GM19351 (cell line): ENCODE data around the gene CEP104.

Experiments
- ATAC-seq: cut with Tn5 transposase; IDR thresholded peaks from one replicate; pipeline ENCODE4 v1.9.1; 2021; ENCODE audit warnings: mild to moderate bottlenecking, moderate library complexity; ENCODE audit not compliant: unreplicated experiment

The CEP104 gene

DNA sequence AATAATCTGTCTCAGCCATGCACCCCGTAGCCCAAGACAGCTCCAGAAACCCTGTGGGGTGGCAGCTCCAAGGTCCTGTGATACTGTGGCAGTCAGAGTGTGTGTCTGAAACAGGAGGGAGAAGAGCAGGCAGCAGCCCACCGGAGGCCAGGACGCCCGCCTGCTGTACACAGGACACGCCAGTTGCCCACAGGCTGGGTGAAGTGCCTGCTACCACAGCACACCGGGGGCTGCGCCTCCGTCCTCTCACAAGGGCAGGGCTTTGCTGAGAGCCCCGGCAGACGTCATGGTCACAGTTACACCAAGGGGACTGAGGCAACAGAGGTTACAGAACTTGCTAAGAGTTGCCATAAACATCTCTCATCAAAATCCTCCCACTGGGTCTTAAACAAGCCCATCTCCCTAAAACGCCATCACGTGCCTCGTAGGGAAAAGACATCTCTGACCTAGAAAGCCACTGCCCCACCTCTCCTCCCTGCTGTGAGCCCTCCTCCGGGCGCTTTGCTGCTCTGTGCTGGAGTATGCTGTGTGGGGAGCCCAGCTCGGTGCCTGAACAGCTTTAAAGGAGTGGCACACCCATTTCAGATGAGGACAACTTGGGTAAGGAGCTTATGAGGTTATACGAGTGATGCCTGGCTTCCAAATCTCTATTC, 37.7 kb upstream of the CEP104 start:
- no peak for ATAC-seq

DNA sequence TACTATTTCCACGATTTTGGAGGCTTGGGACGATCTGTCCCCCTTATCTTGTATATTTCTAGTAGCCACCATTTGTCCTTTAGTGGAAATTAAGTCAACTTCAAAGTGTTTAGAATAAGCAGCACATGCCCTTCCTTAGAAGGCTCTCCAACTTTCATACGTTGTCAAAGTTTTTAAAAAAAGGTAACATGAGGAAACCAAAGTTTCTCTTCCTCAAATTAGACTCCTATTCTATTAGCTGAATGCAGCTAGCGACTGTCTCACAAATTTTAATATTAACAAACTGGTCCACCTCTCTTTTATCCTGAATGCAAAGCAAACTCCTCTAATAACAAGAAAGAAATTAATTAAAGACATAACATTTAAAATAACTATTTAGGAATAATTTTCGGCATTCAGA, 36.2 kb upstream of the CEP104 start:
- no peak for ATAC-seq

DNA sequence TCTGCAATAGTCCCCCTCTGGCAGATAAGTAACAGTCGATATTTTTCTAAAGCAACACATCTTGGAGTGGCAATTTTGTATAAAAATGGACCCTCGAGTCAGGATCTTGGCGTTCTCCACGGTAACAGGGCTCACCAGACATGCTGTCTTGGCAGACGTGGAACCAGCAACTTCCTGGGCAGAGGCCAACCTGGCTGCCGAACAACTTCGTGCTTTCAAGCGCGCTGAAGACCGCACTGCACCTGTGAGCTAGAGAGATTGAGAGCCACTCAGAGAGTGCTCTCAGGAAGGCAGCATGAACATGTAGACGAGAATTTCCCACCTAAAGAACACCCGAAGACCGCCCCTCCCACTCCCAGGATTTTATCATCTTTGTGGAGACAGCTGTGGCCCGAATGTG, 35.7 kb upstream of the CEP104 start:
- no peak for ATAC-seq

DNA sequence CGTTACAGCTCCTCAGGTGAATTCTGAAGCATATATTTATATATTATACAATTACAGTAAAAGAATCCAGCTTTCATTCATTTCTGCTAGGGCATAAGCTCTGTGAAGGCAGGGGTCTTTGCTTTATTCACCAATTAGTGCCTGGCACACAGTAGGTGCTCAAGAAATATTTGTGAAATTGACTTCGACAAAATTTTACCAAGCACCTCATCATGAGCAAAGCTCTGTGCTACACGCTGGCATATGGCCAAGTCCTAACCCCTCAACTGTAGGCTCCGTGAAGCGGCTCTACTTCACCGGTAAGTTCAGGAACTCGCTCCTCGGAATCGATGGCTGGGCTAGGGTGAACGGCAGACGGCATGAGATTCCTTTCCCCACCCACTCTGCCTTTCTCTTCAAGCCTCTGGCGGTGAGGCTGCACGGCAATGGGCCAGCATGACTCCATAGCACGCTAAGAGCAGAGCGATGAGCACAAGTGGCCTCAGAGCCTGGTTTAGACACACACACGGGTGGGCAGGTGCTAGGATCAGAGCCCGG, 34.4 kb upstream of the CEP104 start:
- ATAC-seq = no peak

DNA sequence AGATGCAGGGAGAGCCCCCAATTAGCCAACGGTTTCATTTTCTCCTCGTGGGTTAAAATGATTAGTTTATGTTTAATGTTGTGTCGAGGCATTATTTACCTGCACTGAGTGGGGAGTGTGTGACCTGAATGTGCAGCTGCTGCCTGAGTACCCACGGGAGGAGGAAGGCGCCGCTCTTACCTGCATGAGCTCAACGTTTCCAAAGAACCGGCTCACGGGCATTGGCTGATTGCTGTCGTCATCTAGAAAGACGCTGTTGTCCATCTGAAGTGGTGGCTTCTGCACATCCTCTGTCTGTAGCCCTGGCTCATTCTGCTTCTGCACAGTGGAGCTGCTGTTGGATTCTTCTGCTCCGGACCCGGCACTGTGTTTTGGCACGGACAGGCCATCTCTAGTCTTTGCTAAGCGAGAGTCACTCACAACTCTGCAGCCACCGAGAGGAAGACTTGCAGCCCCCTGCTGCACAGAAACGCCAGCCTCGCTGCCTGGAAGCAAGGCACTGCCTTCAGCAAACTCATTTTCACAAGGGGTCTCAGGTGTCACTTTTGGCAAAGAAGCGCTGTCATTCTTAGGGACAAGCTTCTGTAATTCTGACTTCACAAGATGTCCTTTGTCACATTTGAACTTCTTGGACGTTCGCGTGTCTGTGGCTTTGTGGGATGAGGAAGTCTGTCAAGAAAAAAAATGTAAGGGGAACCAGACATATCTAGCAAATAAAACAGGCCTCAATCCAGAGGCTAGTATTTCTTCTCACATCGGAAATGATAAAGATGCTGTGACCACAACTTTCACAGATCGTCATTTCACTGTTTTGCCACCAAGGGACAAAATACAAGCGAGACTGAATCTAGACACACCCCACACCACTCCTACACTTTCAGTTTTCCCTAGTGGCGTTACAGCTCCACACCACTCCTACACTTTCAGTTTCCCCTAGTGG, 33.6 kb upstream of the CEP104 start:
- peak; percentile 60 for ATAC-seq

DNA sequence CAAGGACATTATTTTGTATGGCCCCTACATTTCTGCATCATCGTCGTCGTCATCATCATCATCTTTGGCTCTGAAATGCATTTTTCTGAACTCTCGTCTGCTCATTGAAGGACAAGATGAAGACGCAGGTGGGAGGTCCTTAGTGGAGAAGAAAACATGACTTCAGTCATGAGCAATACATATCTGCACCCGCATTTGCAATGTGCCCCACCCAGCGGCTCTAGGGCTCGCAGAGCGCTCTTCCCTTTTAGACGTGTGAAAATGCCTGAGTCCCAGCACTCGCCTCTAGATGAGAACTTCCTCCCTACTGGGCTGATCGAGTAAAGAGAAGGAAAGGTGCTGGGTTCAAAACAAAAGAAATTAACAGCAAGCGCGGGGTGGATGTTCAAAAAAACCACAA, 32.9 kb upstream of the CEP104 start:
- ATAC-seq = no peak

DNA sequence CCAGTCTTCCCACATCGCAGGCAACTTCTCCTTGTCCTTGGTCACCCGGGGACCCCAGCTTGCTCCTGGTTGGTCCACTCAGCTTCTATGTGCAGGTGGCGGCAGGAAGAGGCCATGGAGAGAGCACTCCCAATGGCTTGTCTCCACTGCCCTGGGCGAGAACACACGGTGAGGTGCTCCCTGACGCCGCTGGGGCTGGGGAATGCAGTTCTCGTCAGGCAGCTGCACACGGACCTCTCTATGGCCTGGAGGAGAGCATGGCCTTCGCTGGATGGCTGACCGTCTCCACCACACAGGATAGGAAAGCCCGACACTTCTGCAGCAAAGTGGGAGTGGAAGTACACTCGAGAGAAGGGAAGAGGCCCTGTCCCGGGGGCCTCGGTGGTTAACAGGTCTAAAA, 31.3 kb upstream of the CEP104 start:
- no peak for ATAC-seq

DNA sequence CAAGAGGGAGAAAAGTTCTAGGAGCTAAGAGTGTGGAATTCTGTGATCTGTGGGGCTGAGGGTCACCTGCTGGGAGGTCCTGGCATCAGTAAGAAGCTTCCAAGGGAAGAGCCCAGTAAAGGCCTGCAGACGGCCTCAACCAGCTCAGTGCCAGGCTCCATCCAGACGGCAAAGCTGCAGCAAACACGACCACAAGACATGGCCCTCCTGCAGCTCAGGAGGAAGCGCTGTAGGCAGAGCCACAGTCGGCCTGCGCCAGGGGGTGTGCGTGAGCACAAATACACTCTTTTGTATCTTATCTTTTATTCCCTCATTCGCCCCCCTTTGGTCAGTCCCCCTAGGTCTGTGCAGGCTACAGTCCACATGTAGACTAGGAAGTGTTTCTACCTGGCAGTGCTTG, 29.7 kb upstream of the CEP104 start:
- ATAC-seq = no peak

DNA sequence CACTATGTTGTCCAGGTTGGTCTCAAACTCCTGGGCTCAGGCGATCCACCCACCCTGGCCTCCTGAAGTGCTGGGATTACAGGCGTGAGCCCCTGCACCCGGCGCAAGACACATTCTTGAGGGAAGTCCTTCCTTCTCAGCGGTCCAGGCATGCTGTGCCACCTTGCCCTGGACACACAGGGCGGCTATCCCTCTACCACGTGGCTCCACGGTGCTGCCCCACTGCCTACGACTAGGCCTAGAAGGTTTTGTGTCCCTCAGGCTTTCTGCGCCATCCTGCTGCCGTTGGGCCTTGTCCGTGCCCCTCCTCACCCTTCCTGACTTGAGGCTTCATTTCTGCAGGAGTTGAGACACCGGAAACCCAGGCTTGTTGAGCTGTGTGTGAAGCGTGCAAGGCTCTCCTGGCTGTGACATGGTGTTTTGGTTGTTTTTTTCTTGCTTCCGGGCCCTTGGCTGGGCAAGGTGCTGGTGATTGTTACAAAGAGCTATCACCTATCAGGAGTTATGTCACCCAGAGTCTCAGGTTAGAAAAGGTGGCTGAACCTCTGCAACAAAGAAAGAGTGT, 29.2 kb upstream of the CEP104 start:
- ATAC-seq = no peak

DNA sequence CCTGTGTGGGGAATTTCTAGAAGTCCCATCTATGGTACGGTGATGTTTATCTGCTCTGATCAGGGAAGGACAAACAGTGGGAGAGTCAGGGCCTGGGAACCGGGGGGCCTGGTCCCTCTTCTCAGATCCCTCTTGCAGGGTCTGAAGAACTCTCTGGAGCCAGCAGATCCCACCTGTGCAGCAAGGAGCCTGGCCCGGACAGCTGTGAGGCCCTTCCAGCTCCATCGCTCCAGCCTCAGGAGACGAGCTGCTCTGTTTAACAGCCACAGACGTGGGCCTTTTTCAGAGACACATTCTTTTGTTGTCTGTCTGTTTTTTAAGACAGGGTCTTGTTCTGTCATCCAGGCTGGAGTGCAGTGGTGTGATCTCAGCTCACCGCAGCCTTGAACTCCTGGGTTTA, 28.6 kb upstream of the CEP104 start:
- no peak for ATAC-seq

DNA sequence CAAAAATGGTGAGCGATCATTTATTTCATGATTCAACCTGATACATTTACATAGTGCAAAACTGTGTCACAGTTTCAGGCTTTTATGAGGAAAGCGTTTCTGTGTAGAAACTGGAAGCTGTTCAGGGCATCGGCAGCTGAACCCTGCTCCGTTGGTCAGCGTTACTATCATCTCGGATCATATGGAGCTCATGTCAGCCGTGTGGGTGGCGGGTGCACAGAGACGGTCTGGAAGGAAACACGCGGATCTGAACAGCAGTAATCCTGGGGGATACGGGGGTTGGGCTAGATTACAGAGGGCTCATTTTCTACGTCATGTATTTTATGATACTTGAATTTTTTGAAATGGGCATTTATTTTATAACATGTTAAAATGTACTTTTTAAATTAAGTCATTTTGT, 28.0 kb upstream of the CEP104 start:
- no peak for ATAC-seq

DNA sequence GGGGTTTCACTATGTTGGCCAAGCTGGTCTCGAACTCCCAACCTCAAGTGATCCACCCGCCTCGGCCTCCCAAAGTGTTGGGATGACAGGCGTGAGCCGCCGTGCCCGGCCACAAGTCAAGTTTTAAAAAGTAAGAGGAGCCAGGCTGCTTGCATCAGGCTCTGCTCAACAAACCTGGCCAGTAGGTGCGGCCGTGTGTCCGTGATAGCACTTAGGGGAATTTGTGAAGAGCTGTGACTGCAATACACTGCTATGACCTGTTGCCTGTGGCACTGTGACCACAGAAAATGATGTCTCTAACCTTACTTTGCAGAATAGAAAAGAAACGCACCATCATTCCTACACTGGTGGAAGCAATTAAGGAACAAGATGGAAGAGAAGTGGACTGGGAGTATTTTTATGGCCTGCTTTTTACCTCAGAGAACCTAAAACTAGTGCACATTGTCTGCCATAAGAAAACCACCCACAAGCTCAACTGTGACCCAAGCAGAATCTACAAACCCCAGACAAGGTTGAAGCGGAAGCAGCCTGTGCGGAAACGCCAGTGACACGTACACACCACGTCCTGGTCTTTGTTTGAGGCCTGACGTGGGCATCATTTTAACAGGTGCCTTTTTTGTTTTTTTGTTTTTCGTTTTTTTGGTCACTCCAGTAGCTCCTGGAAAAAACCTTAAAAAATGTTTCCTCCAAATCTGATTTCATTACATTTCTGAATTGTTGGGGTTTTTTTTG, 26.3 kb upstream of the CEP104 start:
- no peak for ATAC-seq

DNA sequence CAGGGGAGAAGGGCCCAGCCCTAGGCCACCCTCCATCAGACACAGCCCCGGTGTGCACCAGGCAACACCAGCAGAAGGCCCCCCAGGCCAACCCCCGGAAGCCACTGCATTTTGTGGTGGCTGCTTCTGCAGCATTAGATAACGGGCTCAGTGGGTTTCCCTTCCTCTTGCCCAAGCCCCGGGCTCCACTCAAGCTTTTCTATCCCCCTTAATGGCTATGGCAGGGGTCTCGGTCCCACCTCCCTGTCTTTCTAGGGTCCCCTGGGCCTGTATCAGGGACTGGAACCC, 24.1 kb upstream of the CEP104 start:
- no peak for ATAC-seq

DNA sequence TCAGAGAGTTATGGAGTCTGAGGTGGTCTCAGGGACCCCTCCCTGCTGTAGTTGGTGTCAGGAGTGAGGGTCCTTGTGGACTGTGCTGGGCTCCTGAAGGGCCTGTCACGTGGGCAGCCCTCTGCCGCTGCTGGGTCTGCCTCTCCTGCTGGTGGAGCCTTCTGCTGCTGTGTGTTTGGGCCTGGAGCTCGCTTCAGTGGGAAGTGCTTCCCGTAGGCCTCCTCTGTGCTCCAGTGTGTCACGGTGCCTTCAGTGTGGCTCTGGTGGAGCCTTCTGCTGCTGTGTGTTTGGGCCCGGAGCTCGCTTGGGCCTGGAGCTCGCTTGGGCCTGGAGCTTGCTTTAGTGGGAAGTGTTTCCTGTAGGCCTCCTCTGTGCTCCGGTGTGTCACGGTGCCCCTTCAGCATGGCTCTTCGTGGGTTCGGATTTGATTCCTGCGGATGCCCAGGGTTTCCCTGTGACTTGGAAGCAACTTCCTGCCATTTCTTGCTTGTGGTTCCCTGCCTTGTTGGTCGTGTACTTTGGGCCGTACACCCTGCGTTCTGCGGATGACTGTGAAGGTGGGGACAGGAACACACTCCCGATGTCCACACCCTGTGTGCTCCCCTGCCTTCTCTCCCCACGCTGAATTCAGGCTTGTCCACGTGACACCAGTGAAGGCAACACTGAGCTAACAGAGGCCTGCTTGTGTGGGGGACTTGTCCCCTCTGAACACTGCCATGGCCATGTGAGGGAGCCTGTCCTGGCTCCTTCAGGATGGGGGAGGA, 23.6 kb upstream of the CEP104 start:
- no peak for ATAC-seq

DNA sequence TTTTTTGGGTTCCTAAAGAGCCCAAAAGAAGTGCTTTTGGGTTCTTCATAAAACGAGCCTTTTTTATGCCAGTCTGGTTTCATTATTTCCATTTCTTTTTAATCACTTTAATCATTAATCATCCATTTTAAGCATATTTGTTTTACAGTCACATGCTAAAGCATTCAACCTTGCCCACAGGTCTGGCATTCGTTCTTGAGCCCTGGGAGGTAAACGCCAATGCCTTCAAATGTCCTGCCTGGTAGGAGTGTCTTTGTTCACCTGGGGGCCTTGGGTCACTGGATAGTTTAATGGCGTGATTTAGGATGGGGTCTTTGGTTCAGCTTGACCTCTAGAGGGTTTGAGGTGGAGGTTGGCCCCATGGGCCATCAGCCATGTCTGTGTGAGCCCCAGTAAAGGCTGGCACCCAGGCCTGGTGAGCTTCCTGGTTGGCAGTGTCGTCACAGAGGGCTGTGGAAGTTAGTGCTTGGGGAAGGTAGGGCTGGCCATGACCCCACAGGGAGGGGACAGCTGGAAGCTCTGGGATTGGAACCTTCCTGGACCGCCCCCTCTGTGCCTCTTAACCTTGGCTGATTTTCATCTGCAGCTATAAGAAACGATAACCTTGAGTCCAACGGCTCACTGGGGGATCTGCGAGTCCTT, 22.9 kb upstream of the CEP104 start:
- no peak for ATAC-seq

DNA sequence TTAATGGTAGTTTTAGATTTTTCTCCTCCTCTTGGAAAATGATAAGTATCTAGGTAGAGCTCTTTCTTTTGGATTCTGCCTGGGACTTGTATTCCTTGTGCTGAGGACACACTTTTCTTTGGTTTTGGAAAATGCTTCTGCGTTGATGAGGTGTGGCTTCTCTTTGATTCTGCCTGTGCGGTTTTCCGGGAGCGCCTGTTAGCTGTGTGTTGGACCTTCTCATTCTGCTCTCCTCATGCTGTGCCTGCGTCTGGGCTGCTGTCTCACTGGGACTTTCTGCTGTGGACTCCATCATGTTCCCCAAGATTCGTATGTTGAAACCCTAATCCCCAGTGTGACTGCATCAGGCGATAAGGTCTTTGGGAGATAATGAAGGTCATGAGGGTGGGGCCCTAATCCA, 22.1 kb upstream of the CEP104 start:
- ATAC-seq = no peak

DNA sequence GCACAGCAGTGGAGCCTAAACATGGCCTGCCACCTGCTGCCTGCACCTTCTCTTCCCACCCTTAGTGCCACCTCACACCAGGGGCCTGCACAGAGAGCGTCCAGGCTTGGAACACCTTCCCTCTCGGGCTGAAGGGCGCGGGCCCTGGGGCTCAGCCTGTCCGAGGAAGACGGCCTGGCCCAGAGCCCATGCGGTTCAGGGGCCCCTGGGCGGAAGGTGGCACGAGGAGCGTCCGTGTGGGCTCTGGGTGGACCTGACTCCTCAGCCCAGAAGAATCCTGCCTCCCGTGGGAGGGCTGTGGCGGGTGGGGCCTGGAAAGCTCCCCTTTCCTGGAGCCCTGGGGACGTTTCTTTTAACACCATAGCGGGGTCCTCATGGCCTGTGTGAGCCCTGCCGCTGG, 19.7 kb upstream of the CEP104 start:
- no peak for ATAC-seq

DNA sequence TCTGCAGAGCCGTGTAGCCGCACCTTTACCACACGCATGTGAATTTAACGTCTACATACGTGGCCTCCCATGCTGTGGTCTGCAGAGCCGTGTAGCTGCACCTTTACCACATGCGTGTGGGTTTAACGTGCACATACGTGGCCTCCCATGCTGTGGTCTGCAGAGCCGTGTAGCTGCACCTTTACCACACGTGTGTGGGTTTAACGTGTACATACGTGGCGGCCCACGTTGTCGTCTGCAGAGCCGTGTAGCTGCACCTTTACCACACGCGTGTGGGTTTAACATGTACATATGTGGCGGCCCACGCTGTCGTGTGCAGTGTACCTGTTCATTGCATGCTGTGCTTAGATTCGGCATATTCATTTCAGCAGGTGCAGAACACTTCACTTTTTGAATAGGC, 17.7 kb upstream of the CEP104 start:
- ATAC-seq = no peak

DNA sequence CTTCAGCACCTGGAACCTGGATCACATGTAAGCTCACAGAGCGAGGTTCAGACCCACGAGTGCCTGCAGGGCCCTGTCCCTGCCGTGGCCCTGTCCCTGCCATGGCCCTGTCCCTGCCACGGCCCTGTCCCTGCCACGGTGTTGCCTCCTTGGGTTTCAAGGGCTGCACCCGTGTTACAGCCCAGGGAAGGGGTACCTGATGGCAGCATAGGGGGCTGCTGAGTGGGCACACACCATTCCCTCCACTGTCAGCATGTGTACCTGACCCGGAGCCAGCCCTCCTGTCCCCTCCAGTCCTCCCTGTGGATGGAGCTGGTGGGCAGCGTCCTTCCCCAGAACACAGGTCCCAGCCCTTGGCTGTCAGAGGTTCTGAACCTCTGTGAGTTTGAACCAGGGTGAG, 15.5 kb upstream of the CEP104 start:
- ATAC-seq = no peak

DNA sequence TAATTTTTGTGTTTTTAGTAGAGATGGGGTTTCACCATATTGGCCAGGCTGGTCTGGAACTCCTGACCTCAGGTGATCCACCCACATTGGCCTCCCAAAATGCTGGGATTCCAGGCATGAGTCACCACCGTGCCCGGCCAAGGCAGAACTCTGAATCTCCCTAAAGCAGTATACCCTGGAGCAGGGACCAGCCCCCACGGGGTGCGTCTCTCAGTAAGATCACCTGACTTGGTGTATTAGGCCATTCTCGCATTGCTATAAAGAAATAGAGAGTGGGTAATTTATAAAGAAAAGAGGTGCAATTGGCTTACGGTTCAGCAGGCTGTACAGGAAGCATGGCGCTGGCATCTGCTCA, 14.4 kb upstream of the CEP104 start:
- no peak for ATAC-seq
